SU-DHL-6 (cell line): ENCODE results near the gene PNPLA7.

Experiments
- H2AFZ ChIP-seq: fragments of 200-600 bp; sonication (generic); 2 replicates; pipeline ENCODE4 v1.6.1; 2014; ENCODE audit warnings: low read depth, mild to moderate bottlenecking, moderate library complexity, mixed read lengths, antibody characterized with exemption, low read length; ENCODE audit not compliant: severe bottlenecking
- H3F3A ChIP-seq: fragments of 200-600 bp; shearing (Covaris generic); 2 replicates; pipeline ENCODE4 v1.6.0; 2016; ENCODE audit warnings: antibody characterized with exemption, mild to moderate bottlenecking; ENCODE audit not compliant: insufficient read depth
- H3K27ac ChIP-seq: fragments of 200-600 bp; sonication (generic); 2 replicates; pipeline ENCODE4 v1.5.1; 2016; ENCODE audit warnings: low read depth, mild to moderate bottlenecking, low read length, moderate library complexity, mixed read lengths
- H3K27me3 ChIP-seq: fragments of 200-600 bp; sonication (generic), shearing (Covaris generic); 2 replicates; pipeline ENCODE4 v1.6.0; 2014; ENCODE audit warnings: mild to moderate bottlenecking, low read length
- H3K36me3 ChIP-seq: fragments of 200-600 bp; sonication (generic); 2 replicates; pipeline ENCODE4 v1.6.1; 2014; ENCODE audit warnings: mild to moderate bottlenecking, low read length, mixed read lengths
- H3K4me2 ChIP-seq: fragments of 300-600, 200-600 bp; shearing (Covaris generic), sonication (generic); 2 replicates; pipeline ENCODE4 v1.6.0; 2014; ENCODE audit warnings: low read length, low read depth, mild to moderate bottlenecking; ENCODE audit not compliant: poor library complexity, severe bottlenecking
- H3K4me3 ChIP-seq: fragments of 200-600 bp; sonication (generic); 2 replicates; pipeline ENCODE4 v1.5.1; 2014; ENCODE audit warnings: antibody characterized with exemption, low read length, mild to moderate bottlenecking, mixed read lengths; ENCODE audit not compliant: insufficient read depth, poor library complexity, severe bottlenecking
- H3K79me2 ChIP-seq: fragments of 200-600 bp; sonication (generic); 2 replicates; pipeline ENCODE4 v1.6.1; 2014; ENCODE audit warnings: mild to moderate bottlenecking, low read length, moderate library complexity; ENCODE audit not compliant: insufficient read depth
- H3K9ac ChIP-seq: fragments of 200-600 bp; sonication (generic); 2 replicates; pipeline ENCODE4 v1.7.0; 2014; ENCODE audit warnings: mild to moderate bottlenecking, low read length
- H3K9me2 ChIP-seq: fragments of 200-600 bp; sonication (generic); replicated peaks from 2 replicates; pipeline ENCODE4 v1.6.1; 2014; ENCODE audit warnings: low read length; ENCODE audit not compliant: insufficient read depth
- H3K9me3 ChIP-seq: fragments of 200-600 bp; sonication (generic); 2 replicates; pipeline ENCODE4 v1.6.1; 2014; ENCODE audit warnings: low read length, mixed read lengths; ENCODE audit not compliant: insufficient read depth
- H4K20me1 ChIP-seq: fragments of 200-600 bp; sonication (generic); 2 replicates; pipeline ENCODE4 v1.6.1; 2014; ENCODE audit warnings: low read depth, mild to moderate bottlenecking, antibody characterized with exemption, low read length, moderate library complexity, mixed read lengths
- EZH2phosphoT487 ChIP-seq: fragments of 200-600 bp; sonication (generic), shearing (Covaris generic); conservative IDR thresholded peaks from 2 replicates; pipeline ENCODE4 v1.6.1; 2018; ENCODE audit warnings: mild to moderate bottlenecking, antibody characterized with exemption, low read length, moderate library complexity, mixed read lengths
- TF ChIP-seq, protein P1 (sequence below): fragments of 200-600 bp; sonication (generic); IDR thresholded peaks from one replicate; pipeline ENCODE4 v1.5.1; 2017; ENCODE audit warnings: antibody characterized with exemption, mild to moderate bottlenecking, low read length, moderate library complexity; ENCODE audit not compliant: insufficient read depth, poor library complexity, severe bottlenecking

Gene PNPLA7

DNA sequence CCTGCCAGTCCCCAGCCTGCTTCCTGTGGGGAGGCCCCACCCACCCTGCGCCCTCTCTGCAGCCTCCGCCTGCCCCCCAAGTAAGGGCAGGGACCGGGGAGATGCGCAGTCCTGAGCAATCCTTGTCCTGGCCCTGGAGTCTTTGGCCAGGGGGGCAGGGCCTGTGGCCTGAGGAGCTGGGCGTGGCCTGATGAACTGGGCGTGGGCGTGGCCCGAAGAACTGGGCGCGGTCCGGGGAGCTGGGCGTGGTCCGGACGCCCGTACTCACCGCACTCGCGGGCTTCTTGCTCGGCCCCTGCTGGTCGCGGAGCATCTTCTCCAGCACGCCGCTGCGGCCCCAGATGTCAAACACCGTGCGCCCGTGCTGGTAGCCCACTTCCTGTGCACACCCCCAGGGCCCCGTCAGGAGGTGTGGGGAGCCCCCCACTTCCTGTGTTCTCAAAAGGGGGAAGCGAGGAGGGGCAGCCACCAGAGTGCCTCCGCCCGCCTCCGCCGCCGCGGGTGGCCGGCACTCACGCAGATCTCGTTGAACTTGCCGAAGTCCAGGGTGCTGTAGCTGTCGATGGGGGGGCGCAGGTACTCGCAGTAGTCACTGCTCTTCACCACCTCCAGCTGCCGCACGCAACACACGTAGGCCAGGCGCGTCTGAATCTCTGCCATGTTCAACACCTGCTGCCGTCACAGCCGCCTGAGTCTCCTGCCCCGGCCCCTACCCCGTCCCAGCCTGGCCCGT is 88.4 kb downstream of the PNPLA7 start:
- Histone ChIP-seq H3K9ac (peak overlapping the region; percentile 54), H3K4me2 (peak overlapping the region; percentile 55), H2AFZ (peak overlapping the region; percentile 57)

DNA sequence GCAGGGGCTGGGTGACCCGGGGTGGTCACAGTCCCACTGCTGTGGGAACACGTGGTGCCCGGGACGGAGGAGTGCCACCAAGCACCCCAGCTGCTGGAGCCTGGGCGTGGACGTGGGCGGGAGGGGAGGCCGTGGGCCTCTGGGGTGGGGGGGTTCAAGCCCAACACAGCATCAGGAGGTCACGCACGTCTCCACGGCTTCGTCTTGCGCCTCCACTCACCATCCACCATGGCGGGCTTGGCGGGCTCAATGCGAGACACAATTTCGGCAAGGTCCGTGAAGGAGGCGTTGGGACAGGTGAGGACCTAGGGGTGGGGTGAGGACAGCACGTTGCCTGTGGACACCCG is 88.9 kb downstream of the PNPLA7 start:
- TF ChIP-seq, protein P1, sequence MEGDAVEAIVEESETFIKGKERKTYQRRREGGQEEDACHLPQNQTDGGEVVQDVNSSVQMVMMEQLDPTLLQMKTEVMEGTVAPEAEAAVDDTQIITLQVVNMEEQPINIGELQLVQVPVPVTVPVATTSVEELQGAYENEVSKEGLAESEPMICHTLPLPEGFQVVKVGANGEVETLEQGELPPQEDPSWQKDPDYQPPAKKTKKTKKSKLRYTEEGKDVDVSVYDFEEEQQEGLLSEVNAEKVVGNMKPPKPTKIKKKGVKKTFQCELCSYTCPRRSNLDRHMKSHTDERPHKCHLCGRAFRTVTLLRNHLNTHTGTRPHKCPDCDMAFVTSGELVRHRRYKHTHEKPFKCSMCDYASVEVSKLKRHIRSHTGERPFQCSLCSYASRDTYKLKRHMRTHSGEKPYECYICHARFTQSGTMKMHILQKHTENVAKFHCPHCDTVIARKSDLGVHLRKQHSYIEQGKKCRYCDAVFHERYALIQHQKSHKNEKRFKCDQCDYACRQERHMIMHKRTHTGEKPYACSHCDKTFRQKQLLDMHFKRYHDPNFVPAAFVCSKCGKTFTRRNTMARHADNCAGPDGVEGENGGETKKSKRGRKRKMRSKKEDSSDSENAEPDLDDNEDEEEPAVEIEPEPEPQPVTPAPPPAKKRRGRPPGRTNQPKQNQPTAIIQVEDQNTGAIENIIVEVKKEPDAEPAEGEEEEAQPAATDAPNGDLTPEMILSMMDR: no peak
- no peak for TF ChIP-seq EZH2phosphoT487
- Histone ChIP-seq H3K9me2 (no peaks in the 10 kb centered on the region), H3K4me3 (no peak overlapping the region), H3K79me2 (no peaks in the 10 kb centered on the region; the same call in 1 of the 2 replicates), H4K20me1 (no peaks in the 10 kb centered on the region), H3F3A (no peaks in the 10 kb centered on the region), H3K27ac (peak overlapping the region; percentile 36; the same call in 1 of the 2 replicates), H3K9ac (peak overlapping the region; percentile 54), H2AFZ (no peak overlapping the region), H3K36me3 (no peaks in the 10 kb centered on the region), H3K27me3 (no peaks in the 10 kb centered on the region), H3K4me2 (peak overlapping the region; percentile 55), H3K9me3 (no peaks in the 10 kb centered on the region)

More for the DNA sequence above, 88.4 kb downstream of the PNPLA7 start:
- no peaks in the 10 kb centered on the region; the same call in 1 of the 2 replicates for H3K79me2 ChIP-seq
- no peaks in the 10 kb centered on the region for H3K9me3 ChIP-seq
- H3K9me2 ChIP-seq: no peaks in the 10 kb centered on the region
- H3K4me3 ChIP-seq: peak overlapping the region; percentile 35
- H4K20me1 ChIP-seq: no peaks in the 10 kb centered on the region
- H3K27ac ChIP-seq: peak overlapping the region; percentile 72
- no peaks in the 10 kb centered on the region for H3K36me3 ChIP-seq
- no peaks in the 10 kb centered on the region for H3F3A ChIP-seq
- TF ChIP-seq EZH2phosphoT487: no peak
- TF ChIP-seq, protein P1: no peak
- H3K27me3 ChIP-seq: no peaks in the 10 kb centered on the region

DNA sequence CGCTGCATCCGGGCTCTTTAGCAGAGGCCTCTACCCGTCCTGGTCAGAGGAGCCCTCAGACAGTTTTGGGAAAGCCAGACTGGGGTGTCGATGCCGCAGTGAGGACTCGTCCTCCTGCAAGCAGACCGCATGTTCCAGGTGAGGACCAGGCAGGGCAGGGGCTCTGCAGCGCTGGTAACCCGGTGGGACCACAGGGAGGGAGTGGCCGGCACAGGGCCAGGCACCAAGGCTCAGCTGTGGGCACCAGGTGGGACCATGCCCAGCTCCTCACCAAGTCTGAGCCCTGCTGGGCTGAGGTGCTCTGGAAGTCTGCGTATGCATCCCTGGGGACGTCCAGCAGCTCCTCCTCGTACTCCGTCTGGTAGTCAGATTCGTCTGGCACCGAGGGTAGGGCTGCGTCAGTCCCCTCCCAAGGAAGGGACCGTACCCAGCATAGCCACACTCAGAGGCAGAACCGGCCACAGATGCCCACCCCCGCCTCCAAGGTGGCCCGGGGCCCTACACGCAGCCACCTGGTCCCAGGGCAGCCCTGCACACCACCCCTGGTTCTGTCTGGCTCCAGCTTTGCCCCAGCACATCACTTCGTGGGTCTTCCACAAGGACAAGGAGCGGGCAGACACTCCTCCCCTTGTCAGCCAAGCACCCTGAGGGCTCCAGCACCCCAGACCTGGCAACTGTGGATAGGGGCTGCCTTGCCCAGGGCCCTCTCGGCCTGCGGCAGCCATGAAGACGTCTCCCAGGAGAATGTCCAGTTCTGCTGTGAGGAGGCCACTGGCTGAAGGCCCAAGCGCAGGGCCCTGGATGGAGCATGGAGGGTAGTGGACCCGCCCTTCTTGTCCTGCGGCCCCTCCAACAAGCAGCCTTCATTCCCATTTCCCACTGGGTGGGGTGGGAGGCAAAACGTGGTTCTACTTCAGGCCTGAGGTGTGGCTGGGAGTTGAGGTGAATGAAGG is 89.6 kb downstream of the PNPLA7 start:
- H3K9ac ChIP-seq: no peak overlapping the region

More for the DNA sequence above, 89.6 kb downstream of the PNPLA7 start:
- H3K9me3 ChIP-seq: no peaks in the 10 kb centered on the region
- no peak overlapping the region for H3K4me3 ChIP-seq
- no peaks in the 10 kb centered on the region for H3F3A ChIP-seq
- H3K36me3 ChIP-seq: no peaks in the 10 kb centered on the region
- no peaks in the 10 kb centered on the region for H4K20me1 ChIP-seq
- H3K4me2 ChIP-seq: no peak overlapping the region
- H3K27ac ChIP-seq: no peak overlapping the region
- H3K9me2 ChIP-seq: no peaks in the 10 kb centered on the region
- H2AFZ ChIP-seq: no peak overlapping the region
- H3K79me2 ChIP-seq: no peaks in the 10 kb centered on the region; the same call in 1 of the 2 replicates
- no peaks in the 10 kb centered on the region for H3K27me3 ChIP-seq
- TF ChIP-seq, protein P1: no peak
- no peak for TF ChIP-seq EZH2phosphoT487
